ENCODE data around the gene APBA1. TPM values are rescaled to one million over a fixed set of nuclear protein-coding genes. Genes with fewer than 3 reads are reported as not detected.

APBA1 gene
- polyA plus RNA-seq, 1 donor from 2014 or later, result not detected

DNA sequence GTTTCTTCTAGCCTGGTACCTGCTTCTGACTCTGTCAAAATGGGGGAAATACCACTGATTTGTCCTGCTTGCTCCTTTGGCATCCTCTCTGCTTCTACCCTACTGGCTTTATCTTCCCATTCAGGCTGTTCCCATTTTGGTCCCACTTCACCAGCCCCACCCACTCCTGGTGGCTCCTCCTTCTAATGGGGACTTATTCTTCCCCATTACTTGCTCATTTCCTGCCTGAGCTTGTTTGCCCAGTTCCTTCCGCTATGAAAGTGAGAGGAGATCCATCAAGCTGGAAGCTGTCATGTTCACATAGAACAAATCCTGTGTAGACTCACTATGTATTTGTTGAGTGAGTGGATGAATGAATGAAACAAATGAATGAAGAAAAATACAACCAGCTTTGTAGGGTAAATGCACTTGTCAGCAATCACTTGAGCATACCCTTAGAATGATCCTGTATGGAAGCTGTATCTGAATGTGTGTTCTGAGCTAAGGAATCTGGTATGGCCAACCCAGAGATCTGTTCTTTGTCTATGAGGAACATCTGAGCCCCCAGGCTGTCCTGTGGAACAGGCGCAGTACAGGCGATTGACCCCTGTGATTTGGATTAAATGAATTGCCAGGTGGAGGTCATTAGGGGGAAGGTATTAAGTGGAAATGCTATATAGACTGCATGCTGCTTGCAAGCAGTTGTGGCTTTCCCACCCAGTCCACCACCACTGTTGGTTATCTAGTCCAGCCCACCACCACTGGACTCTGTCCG, 89.5 kb downstream of the APBA1 start:
- Mint-ChIP-seq H3K4me1 (peaks cover 0 to 3% (median 0%) of the 10 kb centered on the region in 3 donors), H3K4me3 (no peak overlapping the region), H3K9me3 (no peaks in the 10 kb centered on the region), H3K27me3 (peaks cover 10% of the 10 kb centered on the region), H3K36me3 (peaks cover 2% of the 10 kb centered on the region), H3K27ac (no peak overlapping the region)

DNA sequence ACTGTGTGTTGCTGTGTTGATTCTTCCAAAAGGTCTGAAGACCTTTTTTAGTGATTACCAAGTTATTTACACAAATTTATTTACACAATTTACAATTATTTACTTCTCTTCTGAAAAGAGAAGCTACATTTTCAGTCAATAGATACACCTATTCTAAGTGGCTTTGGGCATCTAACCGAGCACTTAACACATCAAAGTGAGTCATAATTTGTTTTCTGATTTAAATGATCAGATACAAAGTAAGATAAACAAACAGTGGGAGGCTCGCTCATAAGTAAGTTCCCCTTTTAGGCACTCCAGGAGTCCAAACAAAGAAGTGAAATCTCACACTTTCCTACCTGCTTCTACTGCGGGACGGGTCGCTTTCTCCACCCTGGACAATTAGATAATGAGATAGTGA, 90.2 kb downstream of the APBA1 start:
- Mint-ChIP-seq H3K27me3 (peaks cover 10% of the 10 kb centered on the region), H3K4me3 (no peak overlapping the region), H3K9me3 (no peaks in the 10 kb centered on the region), H3K27ac (no peak overlapping the region), H3K4me1 (peaks cover 0 to 5% (median 0%) of the 10 kb centered on the region in 3 donors), H3K36me3 (no peaks in the 10 kb centered on the region)

DNA sequence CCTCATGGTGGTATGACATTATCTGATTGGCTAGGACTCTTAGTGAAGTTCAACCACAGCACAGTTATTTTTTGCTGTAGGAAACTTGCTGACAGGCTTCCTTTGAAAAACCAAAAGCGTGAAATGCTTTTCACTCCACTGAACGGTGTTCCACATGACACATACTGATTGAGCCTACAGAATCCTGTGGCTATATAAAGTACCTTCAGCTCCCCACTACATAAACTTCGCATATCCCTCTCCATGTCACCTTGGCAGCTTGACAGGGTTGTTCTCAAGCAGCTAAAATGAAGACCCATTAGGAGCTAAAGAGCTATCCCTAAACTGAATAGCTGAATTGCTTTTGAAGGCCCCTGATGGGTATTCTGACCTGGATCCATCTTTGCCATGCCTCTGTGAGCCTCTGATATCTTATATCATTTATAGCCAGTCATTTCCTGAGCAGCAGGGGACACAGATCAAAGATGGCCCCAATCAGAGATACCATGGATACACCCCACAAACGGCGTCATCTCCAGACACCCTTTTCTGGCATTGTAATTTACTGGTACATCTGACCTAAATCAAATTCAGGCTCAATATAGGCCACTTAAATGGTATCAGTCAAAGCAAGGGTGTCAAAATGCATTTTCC, 91.5 kb downstream of the APBA1 start:
- Mint-ChIP-seq H3K36me3 (no peaks in the 10 kb centered on the region), H3K4me3 (no peak overlapping the region), H3K4me1 (peaks cover 0 to 5% (median 0%) of the 10 kb centered on the region in 3 donors), H3K27ac (no peak overlapping the region), H3K9me3 (no peaks in the 10 kb centered on the region), H3K27me3 (peaks cover 10% of the 10 kb centered on the region)

DNA sequence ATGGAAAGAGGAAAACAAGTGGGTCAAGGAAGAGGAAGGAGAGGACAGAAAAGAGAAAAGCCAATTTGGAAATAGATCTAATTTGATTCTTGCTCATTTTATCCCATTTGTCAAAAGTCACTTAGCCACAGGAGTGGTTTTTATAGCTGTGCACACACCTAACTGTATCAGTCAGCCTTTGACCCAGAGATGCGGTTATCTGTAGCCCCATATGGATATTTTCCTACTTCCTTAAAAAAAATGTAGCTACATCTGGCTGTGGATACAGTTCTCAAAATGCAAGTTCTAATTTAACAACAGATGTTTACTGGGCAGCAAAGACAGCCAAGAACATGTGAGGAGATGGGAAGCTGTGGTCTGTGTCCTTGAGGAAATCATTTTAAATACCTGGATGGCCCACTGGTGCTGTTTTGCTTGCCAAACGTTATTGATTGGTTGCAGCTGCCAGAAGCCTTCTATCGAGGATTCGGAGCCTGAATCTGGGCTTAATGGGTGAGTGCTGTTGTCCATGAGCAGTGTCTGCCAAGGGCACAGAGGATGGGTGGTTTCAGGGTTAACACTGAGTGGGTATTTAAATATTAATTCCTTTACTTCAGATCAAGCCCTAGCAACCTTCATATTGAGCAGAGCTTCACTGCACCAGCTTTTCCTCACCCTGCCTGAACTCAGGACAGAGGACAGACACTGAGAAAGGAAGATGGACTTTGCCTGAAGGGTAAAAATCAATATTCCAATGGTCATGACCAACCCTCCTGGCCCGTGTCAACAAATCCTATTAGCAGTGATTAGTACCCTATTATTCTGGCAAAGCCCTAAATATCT, 92.2 kb downstream of the APBA1 start:
- Mint-ChIP-seq H3K4me1 (peaks cover 0 to 5% (median 0%) of the 10 kb centered on the region in 3 donors), H3K27ac (no peak overlapping the region), H3K4me3 (no peak overlapping the region), H3K27me3 (peaks cover 10% of the 10 kb centered on the region), H3K9me3 (no peaks in the 10 kb centered on the region), H3K36me3 (no peaks in the 10 kb centered on the region)

DNA sequence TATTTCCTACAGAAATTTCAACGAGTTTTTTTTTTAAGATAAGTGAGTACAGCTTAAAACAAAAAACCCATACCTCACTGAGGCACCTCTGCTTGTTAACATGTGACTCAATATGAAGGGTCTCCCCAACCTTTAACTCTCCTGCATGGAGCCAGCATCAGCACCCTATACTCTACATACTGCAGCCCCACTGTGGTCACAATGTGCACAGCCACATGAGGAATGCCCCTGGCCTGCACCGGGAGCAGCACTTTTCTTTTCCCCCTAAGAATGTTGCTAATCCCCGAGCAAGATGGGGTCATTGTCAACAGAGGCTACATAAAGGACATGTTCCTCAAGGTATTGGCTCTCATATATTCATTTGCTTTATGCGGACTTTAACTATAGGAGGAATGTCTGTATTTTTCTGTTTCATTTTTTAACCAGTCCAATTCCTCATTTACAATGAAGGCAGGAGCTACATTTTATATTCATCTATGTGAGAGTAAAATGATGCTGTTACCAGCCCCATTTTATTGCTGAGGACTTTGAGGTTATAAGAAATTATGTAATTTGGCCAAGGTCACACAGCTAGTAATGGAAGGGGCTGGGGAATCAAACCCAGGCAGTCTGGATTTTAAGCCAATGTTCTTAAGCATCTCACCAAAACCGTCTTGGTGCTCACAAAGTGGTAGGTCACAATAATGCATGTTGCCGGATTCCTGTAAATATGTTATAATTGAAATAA, 93.0 kb downstream of the APBA1 start:
- peaks cover 0 to 5% (median 0%) of the 10 kb centered on the region in 3 donors for H3K4me1 Mint-ChIP-seq
- no peaks in the 10 kb centered on the region for H3K9me3 Mint-ChIP-seq
- H3K27ac Mint-ChIP-seq, result no peak overlapping the region
- no peak overlapping the region for H3K4me3 Mint-ChIP-seq
- H3K36me3 Mint-ChIP-seq, result no peaks in the 10 kb centered on the region
- H3K27me3 Mint-ChIP-seq, result peaks cover 10% of the 10 kb centered on the region

DNA sequence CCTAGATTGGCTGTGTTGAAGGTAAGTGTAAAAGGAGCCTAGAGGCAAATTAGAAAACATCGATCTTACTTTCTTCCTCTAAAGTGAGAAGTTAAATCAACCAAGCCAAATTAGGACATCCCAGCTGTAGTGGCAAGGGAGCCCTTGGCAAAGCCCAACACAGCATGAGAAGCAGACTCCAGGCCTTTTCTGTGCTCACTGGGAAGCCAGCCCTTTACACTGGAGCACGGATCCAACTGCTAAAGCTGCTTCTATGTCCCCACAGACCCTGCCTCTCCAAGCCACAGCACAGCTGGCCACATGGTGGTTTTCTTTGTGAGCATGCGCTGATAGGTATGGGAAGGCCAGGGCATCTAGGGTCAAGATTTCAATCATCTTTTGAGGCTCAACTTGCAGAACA, 94.1 kb downstream of the APBA1 start:
- Mint-ChIP-seq H3K27ac (no peak overlapping the region), H3K27me3 (peaks cover 10% of the 10 kb centered on the region), H3K4me1 (peaks cover 0 to 5% (median 0%) of the 10 kb centered on the region in 3 donors), H3K4me3 (no peak overlapping the region), H3K36me3 (no peaks in the 10 kb centered on the region), H3K9me3 (no peaks in the 10 kb centered on the region)

DNA sequence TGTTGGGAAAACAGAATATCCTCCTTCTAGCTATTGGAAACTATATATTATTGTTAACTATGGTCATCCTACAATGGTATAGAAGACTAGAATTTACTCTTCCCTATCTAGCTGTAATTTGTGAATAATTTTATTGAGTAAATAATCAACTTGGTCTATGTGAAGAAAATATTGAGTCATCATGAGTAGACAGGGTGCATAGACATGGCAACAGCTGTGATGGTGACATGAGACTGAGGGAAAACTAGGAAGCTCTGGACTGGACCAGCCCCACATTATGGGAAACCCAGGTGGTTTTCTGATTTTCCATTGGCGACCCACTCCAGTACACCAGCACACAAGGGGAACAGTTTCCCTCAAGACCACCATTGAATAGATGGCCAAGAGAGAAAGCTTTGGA, 95.0 kb downstream of the APBA1 start:
- Mint-ChIP-seq H3K9me3 (no peaks in the 10 kb centered on the region), H3K4me3 (no peak overlapping the region), H3K4me1 (peaks cover 0 to 2% (median 0%) of the 10 kb centered on the region in 3 donors), H3K27ac (peak overlapping the region in 1 of 3 donors; percentile 8), H3K27me3 (peaks cover 7% of the 10 kb centered on the region), H3K36me3 (no peaks in the 10 kb centered on the region)

DNA sequence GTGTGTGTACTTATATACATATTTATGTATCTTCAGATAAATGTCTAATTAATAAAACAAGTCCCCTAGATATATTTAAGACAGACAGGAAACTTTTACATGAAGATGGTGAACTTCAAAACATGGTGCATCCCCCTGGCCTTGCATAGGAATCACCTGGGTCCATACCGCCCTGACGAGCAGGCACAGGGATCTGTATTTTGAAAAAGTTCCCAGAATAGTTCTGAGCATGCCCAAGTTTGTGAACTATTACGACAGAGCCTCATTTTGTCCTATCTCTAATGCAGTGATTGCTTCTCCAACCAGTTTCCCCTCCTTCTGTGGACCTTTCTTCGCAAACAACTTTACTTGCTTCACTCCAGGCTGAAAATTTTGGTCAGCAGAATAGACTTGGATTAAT, 98.1 kb downstream of the APBA1 start:
- no peak overlapping the region for H3K4me3 Mint-ChIP-seq
- H3K27ac Mint-ChIP-seq, result no peak overlapping the region
- H3K36me3 Mint-ChIP-seq, result no peaks in the 10 kb centered on the region
- peaks cover 9% of the 10 kb centered on the region for H3K27me3 Mint-ChIP-seq
- H3K9me3 Mint-ChIP-seq, result no peaks in the 10 kb centered on the region
- H3K4me1 Mint-ChIP-seq, result peaks cover 0 to 2% (median 0%) of the 10 kb centered on the region in 3 donors

DNA sequence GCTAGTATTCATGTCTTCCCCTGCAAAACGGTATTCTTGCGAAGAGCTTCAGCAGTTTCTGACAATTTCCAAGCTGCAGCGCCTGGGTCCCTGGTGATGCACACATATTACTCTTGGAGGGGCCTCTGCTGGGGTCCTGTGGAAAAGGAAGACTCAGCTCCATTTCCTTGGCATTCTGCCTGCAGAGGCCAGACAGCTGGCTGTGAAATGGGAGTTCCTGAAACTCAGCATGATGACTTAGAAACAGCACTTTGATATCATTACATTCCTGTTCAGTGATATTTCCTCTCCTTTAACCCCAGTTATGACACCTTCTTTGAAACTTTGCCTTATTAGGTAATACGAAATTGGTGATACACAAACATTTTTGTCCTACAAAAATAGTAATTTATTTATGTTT, 98.5 kb downstream of the APBA1 start:
- H3K27ac Mint-ChIP-seq, result no peak overlapping the region
- H3K4me1 Mint-ChIP-seq, result peaks cover 0 to 2% (median 0%) of the 10 kb centered on the region in 3 donors
- H3K27me3 Mint-ChIP-seq, result peaks cover 8% of the 10 kb centered on the region
- no peaks in the 10 kb centered on the region for H3K36me3 Mint-ChIP-seq
- no peaks in the 10 kb centered on the region for H3K9me3 Mint-ChIP-seq
- no peak overlapping the region for H3K4me3 Mint-ChIP-seq

DNA sequence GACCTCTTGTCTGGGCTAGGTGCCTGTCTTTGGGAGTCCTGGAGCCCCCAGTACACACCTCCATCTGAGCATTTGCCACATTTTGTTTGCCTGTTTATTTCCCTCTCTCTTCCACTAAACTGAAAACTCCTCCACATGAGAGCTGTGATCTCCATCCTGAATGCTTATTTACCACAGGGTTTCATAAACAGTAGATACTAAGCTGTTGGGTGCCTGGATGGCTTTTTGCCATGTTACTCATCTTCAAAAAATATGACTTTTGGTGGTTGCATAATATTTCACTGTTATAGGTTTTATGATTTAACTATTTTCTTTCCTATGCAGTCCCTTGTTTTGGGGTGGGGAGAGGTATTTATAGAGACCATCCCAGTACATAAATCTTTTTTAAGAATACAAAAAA, 99.6 kb downstream of the APBA1 start:
- Mint-ChIP-seq H3K9me3 (no peaks in the 10 kb centered on the region), H3K27ac (no peak overlapping the region), H3K4me1 (peaks cover 0 to 2% (median 0%) of the 10 kb centered on the region in 3 donors), H3K36me3 (no peaks in the 10 kb centered on the region), H3K27me3 (peaks cover 8% of the 10 kb centered on the region), H3K4me3 (no peak overlapping the region)

DNA sequence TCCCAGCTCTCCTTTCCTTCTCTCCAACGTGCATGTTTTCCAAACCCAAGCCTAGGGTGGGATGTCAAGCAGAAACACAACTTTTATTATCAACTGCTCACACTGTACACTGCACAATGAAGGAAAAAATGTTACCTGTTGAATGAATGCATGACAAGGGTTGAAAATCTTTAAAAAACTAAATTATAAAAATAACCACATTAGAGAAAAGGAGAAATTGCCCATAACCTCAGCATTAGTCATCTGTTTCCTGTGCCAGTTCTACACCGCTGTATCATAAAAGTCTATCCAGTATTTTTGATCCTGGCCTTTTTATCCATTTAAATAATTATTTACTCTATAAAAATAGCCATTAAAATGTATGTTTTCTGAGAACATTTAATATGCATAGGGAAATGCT, 101.1 kb downstream of the APBA1 start:
- H3K4me3 Mint-ChIP-seq, result no peak overlapping the region
- H3K9me3 Mint-ChIP-seq, result no peaks in the 10 kb centered on the region
- H3K36me3 Mint-ChIP-seq, result no peaks in the 10 kb centered on the region
- peaks cover 8% of the 10 kb centered on the region for H3K27me3 Mint-ChIP-seq
- no peaks in the 10 kb centered on the region for H3K4me1 Mint-ChIP-seq
- H3K27ac Mint-ChIP-seq, result no peak overlapping the region

DNA sequence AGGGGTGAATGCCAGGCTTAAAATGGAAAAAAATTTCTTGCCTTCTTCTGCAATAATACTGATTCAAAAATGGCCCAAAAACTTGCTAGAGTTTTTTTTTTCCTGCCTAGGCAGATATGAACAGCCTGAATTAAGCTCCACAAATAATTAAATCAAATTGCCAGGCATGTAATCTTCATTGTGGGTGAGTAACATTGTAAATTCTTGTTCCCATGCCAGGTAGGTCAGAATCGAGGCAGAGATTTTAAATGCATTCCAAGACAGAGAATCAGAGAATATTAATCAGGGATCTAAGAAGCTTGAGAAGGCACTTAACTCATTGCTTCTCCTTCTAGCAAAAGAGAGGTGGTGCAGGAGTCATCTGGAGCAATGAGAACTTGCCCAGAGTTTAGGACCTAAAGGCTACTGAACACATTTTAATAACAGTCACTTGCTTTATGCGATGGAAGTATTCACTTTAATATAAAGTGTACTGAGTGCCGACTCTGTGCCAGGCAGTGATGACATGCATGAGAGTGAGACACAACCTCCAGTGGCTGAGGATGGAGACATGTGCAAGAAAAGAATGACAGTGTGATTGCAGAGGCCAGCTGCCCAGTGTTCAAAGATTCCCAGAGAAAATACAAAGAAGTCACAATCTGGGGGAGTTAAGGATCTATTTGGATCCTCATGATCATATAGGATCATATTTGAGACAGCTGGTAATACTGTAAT, 102.3 kb downstream of the APBA1 start:
- Mint-ChIP-seq H3K27ac (no peak overlapping the region), H3K36me3 (no peaks in the 10 kb centered on the region), H3K4me1 (no peaks in the 10 kb centered on the region), H3K4me3 (no peak overlapping the region), H3K27me3 (peaks cover 8% of the 10 kb centered on the region), H3K9me3 (no peaks in the 10 kb centered on the region)

DNA sequence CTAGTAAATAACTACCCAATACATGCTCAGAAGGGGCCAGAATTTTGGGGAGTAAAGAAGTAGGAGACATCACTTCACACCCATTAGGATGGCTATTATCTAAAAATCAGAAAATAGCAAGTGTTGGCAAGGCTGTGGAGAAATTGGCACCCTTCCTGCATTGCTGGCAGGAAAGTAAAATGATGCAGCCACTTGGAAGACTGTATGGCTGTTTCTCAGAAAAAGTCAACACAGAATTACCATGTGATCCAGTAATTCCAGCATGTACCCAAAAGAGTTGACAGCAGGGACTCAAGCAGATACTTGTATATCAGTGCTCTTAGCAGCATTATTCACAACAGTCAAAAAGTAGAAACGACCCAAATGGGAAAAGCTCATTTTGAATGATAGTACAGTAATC, 107.6 kb downstream of the APBA1 start:
- peaks cover 9% of the 10 kb centered on the region for H3K27me3 Mint-ChIP-seq
- no peak overlapping the region for H3K4me3 Mint-ChIP-seq
- H3K4me1 Mint-ChIP-seq, result no peaks in the 10 kb centered on the region
- no peaks in the 10 kb centered on the region for H3K9me3 Mint-ChIP-seq
- H3K36me3 Mint-ChIP-seq, result no peaks in the 10 kb centered on the region
- no peak overlapping the region for H3K27ac Mint-ChIP-seq

DNA sequence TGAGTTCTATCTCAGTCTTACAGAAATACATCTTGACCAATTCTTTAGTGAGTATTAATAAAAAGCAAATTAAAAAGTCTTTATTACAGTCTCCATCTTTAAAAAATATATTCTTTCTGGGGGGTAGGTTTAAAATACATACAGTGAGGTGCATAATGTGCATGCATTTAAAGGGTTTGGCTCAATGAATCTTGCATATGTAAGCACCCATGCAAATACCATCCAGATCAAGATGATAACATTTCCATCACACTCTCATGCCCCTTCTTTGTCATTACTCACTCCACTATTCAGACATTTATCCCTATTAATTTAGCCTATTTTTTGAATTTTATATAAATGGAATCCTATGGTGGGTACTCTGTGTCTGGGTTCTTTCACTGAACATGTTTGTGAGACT, 113.0 kb downstream of the APBA1 start:
- Mint-ChIP-seq H3K27me3 (peaks cover 4% of the 10 kb centered on the region), H3K36me3 (no peaks in the 10 kb centered on the region), H3K4me1 (peaks cover 0 to 2% (median 0%) of the 10 kb centered on the region in 3 donors), H3K9me3 (no peaks in the 10 kb centered on the region), H3K4me3 (no peak overlapping the region), H3K27ac (no peak overlapping the region)
